ENCODE measurements around the gene PHLDB1. TPM values are rescaled to one million over a fixed set of nuclear protein-coding genes. Genes with fewer than 3 reads are reported as not detected.

PHLDB1 gene
- total and polyA plus RNA-seq, 2 of the 8 experiments (the other 6 are each of a cell fraction or from before 2014, with no cell fraction given): 53.9 to 74.8 TPM

DNA sequence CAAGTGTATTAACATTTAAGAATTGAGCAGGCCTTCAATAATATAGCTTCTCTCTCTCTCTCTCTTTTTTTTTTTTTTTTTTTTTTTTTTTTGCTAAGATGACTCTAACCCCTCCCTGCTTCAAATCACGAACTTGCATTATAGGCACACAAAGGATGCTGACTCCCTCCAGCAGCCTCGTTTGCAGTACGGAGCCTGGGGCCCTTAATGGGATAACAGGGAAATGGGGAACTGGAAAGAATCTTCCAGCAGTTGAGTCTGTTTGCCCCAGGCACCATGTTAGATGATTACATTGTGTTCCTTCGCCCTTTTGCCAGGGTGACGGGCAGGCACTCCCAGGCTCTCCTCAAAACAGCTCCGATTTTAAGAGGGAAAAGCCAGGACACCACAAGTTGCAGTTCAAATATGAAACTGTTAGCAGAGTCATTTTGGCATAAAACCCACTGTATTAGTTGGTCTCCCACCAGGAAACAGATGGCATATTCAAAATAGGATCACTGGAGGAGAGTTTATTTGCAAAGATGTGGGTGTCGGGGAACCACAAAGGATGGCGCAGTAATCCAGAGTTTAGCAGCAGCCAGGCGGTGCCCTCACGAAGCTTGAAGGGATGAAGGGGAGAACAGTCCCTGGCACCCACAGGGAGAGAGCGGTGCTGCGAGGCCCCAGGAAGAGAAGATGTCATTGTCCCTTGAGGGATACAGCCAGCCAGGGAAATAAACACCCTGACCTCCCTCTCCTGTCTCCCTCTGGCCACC is 98.6 kb downstream of the PHLDB1 start:
- H2BK120ac ChIP-seq (replicated peaks; ENCODE audit: low read depth, low read length): no peak overlapping the region
- H2BK20ac ChIP-seq (ENCODE audit: low read length): no peak overlapping the region
- peak overlapping the region; percentile 39 for H4K91ac ChIP-seq (replicated peaks; ENCODE audit: insufficient read length, low read length)
- peaks cover 0 to 9% (median 4%) of the 10 kb centered on the region in 4 experiments; a peak in 3 of 7 replicates for H3K4me1 ChIP-seq (replicated peaks in 1 of 4; ENCODE audit: control insufficient read depth in 3 of 4, insufficient read depth in 4 of 4, low read length in 3 of 4)
- POLR2A ChIA-PET (ENCODE audit: partially characterized antibody): interaction anchor here (0.7 to 1.5 kb wide), 10 partner anchors 9 to 86 kb away, joined by 3 to 8 read pairs (median 4); no protein-coding TSS in a partner anchor
- no peak overlapping the region for H3K56ac ChIP-seq (replicated peaks; ENCODE audit: insufficient read length, low read depth, low read length)
- no peak overlapping the region; the same call in 1 of the 2 replicates for H3K18ac ChIP-seq (ENCODE audit: extremely low read depth, low read length)
- no peak overlapping the region for H2AFZ ChIP-seq (ENCODE audit: low read length)
- H3K23me2 ChIP-seq (ENCODE audit: low read depth, low read length): peaks cover 2% of the 10 kb centered on the region; the same call in 1 of the 2 replicates
- H2BK15ac ChIP-seq (ENCODE audit: low read length): peak overlapping the region; percentile 21; the same call in 1 of the 2 replicates
- peaks cover 0 to 16% (median 2%) of the 10 kb centered on the region in 4 experiments; a peak in 5 of 8 replicates for H3K36me3 ChIP-seq (ENCODE audit: control insufficient read depth in 2 of 4, insufficient read depth in 4 of 4, low read length in 3 of 4)
- no peak overlapping the region for H3K14ac ChIP-seq (ENCODE audit: insufficient read length)
- H4K20me1 ChIP-seq (replicated peaks in 1 of 2; ENCODE audit: control insufficient read depth in 1 of 2, insufficient read depth in 2 of 2, low read length in 2 of 2): no peaks in the 10 kb centered on the region
- H3K27me3 ChIP-seq (replicated peaks in 1 of 4; ENCODE audit: control insufficient read depth in 3 of 4, extremely low read depth in 1 of 4, insufficient read depth in 3 of 4, low read length in 3 of 4): no peaks in the 10 kb centered on the region
- H3K79me1 ChIP-seq (ENCODE audit: low read depth, low read length): no peaks in the 10 kb centered on the region; the same call in 1 of the 2 replicates
- no peak overlapping the region for H4K8ac ChIP-seq (ENCODE audit: extremely low read depth, insufficient read depth, low read length)
- H3K9me3 ChIP-seq (ENCODE audit: insufficient read depth in 2 of 2, low read depth in 1 of 2, low read length in 1 of 2): no peaks in the 10 kb centered on the region
- 90% methylated on average over 12 of the region's 12 CpGs; no CpG with 5 or more reads in 1 of the 2 experiments for whole genome bisulfite sequencing, 2 experiments (ENCODE audit: extremely low coverage in 1 of 2, insufficient coverage in 1 of 2, insufficient read length in 1 of 2, insufficient replicate concordance in 2 of 2, low coverage in 1 of 2, low lambda C conversion rate in 2 of 2, missing lambda C conversion rate in 1 of 2)
- FAIRE-seq (no peak), DNase-seq (ENCODE audit: low read depth in 1 of 2, low spot score in 2 of 2) (no peak)
- no peak overlapping the region for H3K9ac ChIP-seq (replicated peaks in 1 of 4; ENCODE audit: extremely low read depth in 1 of 4, low read depth in 3 of 4, low read length in 3 of 4)
- H3K27ac ChIP-seq (ENCODE audit: low read depth, low read length): no peak overlapping the region
- H3K4me2 ChIP-seq (ENCODE audit: insufficient read depth in 1 of 2, low read depth in 2 of 2, low read length in 2 of 2): no peak overlapping the region; a peak in 1 of 4 replicates
- CTCF ChIA-PET (ENCODE audit: partially characterized antibody): interaction anchor here (0.6 to 2.3 kb wide), 9 partner anchors 9 to 366 kb away, joined by 3 to 10 read pairs (median 3); partner anchors contain the start of gene DDX6
- H4K5ac ChIP-seq (ENCODE audit: insufficient read length, low read depth, low read length): no peak overlapping the region
- TF ChIP-seq, protein P1, sequence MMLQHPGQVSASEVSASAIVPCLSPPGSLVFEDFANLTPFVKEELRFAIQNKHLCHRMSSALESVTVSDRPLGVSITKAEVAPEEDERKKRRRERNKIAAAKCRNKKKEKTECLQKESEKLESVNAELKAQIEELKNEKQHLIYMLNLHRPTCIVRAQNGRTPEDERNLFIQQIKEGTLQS (IDR thresholded peaks at IDR 0.05; ENCODE audit: insufficient read depth, low read depth, low read length): no peak
- TF ChIP-seq CHD1 (IDR thresholded peaks at IDR 0.05; ENCODE audit: low read depth, low read length): no peak
- TF ChIP-seq EGR1 (IDR thresholded peaks at IDR 0.05; ENCODE audit: borderline replicate concordance, low read depth, low read length): no peak
- no peak for TF ChIP-seq CBX5 (IDR thresholded peaks at IDR 0.05; ENCODE audit: low read depth, low read length)
- TF ChIP-seq RXRA (IDR thresholded peaks at IDR 0.05; ENCODE audit: insufficient read depth, low read depth, low read length): no peak
- no peak for TF ChIP-seq POU5F1 (IDR thresholded peaks at IDR 0.05; ENCODE audit: low read depth, low read length)
- TF ChIP-seq FOSL1 (IDR thresholded peaks at IDR 0.05; ENCODE audit: insufficient read depth, low read depth, low read length): no peak
- TF ChIP-seq, protein P2, sequence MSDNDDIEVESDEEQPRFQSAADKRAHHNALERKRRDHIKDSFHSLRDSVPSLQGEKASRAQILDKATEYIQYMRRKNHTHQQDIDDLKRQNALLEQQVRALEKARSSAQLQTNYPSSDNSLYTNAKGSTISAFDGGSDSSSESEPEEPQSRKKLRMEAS (IDR thresholded peaks at IDR 0.05): no peak
- no peak for TF ChIP-seq MAFK (IDR thresholded peaks at IDR 0.05; ENCODE audit: low read depth, low read length)
- no peak for TF ChIP-seq TEAD4 (IDR thresholded peaks at IDR 0.05; ENCODE audit: low read depth, low read length)
- no peaks in the 10 kb centered on the region for H3K79me2 ChIP-seq (ENCODE audit: control insufficient read depth in 1 of 2, insufficient read depth in 2 of 2, low read length in 2 of 2)
- 0 out of 2 replicates have a peak overlapping the region, but pooled peaks have one; percentile 0 for H2BK5ac ChIP-seq (ENCODE audit: low read depth, low read length)
- 0 out of 2 replicates have a peak overlapping the region, but pooled peaks have one; percentile 76 for H2BK12ac ChIP-seq (ENCODE audit: low read depth, low read length)
- no peak overlapping the region for H3K23ac ChIP-seq (ENCODE audit: insufficient read length)
- no peak overlapping the region for H3K4me3 ChIP-seq (ENCODE audit: extremely low read depth in 1 of 4, insufficient read depth in 2 of 4, low read depth in 3 of 4, low read length in 4 of 4)
- H3K4ac ChIP-seq (replicated peaks; ENCODE audit: insufficient read length, low read depth, low read length): no peak overlapping the region
- H2AK5ac ChIP-seq (ENCODE audit: low read depth, low read length): no peak overlapping the region

Data from H1 (cell line).